ENCODE results near the gene CHPF2. TPM values are rescaled to one million over a fixed set of nuclear protein-coding genes. Genes with fewer than 3 reads are reported as not detected.

The CHPF2 gene
- polyA plus RNA-seq, 3 donors, result 34.4 to 38.0 (median 36.0) TPM

DNA sequence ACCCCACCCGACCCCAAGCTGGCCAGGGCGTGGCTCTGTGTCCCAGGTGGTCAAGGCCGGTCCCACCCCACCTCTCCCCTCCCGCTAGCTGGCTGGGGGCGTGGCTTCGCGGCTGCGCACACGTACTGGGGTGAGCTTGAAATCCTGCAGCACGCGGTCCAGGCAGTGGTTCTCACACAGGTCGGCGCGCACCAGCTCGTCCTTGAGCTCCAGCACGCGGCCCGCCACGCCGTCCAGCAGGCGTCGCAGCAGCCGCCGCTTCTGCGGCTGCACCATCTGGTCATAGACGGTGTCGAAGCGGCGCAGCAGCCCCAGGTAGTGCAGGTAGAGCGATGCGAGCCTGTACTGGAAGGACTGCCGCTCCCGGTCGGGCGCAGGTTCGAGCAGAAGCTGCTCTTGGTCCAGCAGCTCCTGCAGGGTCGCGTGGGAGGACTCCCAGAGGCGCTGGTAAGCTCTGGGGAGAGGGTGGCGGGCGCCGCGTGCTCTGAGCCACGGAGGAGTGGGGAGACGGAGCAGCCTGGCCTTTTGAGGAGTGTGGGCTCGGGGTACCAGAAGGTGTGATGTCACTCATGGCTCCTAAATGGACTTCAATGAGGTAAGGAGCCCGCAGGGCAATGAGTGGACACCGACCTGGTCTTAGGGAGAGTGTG, 27.8 kb upstream of the CHPF2 start:
- H3K36me3 ChIP-seq (replicated peaks in 1 of 2; ENCODE audit: control insufficient read depth in 1 of 2, insufficient read depth in 2 of 2, low read length in 2 of 2), result no peaks in the 10 kb centered on the region
- no peak overlapping the region for H3K4me3 ChIP-seq (replicated peaks in 1 of 3; ENCODE audit: low read depth in 2 of 3, low read length in 3 of 3)
- Mint-ChIP-seq H3K27ac (no peak overlapping the region), H3K4me1 (no peaks in the 10 kb centered on the region), H3K9me3 (peaks cover 0 to 4% (median 0%) of the 10 kb centered on the region in 7 donors), H3K36me3 (no peaks in the 10 kb centered on the region), H3K4me3 (no peak overlapping the region), H3K27me3 (ENCODE audit: low read depth in 3 of 3) (peaks cover 35 to 58% (median 36%) of the 10 kb centered on the region in 3 donors)
- no peaks in the 10 kb centered on the region for H3K9me3 ChIP-seq (replicated peaks in 1 of 2; ENCODE audit: control insufficient read depth in 1 of 2, insufficient read depth in 1 of 2, low read length in 2 of 2)
- H3K27ac ChIP-seq (ENCODE audit: low read depth in 1 of 2, low read length in 2 of 2), result no peak overlapping the region
- H3K27me3 ChIP-seq (ENCODE audit: control insufficient read depth in 2 of 2, insufficient read depth in 2 of 2, low read length in 2 of 2), result peaks cover 3 to 11% of the 10 kb centered on the region in 2 donors
- 82% methylated on average over 46 of the region's 48 CpGs for WGBS (ENCODE audit: insufficient coverage)
- TF ChIP-seq, protein P1, sequence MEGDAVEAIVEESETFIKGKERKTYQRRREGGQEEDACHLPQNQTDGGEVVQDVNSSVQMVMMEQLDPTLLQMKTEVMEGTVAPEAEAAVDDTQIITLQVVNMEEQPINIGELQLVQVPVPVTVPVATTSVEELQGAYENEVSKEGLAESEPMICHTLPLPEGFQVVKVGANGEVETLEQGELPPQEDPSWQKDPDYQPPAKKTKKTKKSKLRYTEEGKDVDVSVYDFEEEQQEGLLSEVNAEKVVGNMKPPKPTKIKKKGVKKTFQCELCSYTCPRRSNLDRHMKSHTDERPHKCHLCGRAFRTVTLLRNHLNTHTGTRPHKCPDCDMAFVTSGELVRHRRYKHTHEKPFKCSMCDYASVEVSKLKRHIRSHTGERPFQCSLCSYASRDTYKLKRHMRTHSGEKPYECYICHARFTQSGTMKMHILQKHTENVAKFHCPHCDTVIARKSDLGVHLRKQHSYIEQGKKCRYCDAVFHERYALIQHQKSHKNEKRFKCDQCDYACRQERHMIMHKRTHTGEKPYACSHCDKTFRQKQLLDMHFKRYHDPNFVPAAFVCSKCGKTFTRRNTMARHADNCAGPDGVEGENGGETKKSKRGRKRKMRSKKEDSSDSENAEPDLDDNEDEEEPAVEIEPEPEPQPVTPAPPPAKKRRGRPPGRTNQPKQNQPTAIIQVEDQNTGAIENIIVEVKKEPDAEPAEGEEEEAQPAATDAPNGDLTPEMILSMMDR (IDR thresholded peaks at IDR 0.05), result no peak
- peaks cover 3% of the 10 kb centered on the region for H4K20me1 ChIP-seq (ENCODE audit: insufficient read depth, low read length)
- H3K79me2 ChIP-seq (ENCODE audit: insufficient read depth, low read length), result no peaks in the 10 kb centered on the region
- H3K4me2 ChIP-seq (replicated peaks; ENCODE audit: extremely low read depth, low read length, poor library complexity, severe bottlenecking), result no peak overlapping the region
- no peak for DNase-seq
- H3K4me1 ChIP-seq (ENCODE audit: control insufficient read depth in 1 of 2, insufficient read depth in 2 of 2, low read length in 2 of 2), result no peaks in the 10 kb centered on the region
- no peak overlapping the region for H2AFZ ChIP-seq (ENCODE audit: insufficient read depth, low read depth, low read length, poor library complexity, severe bottlenecking)
- intact Hi-C loops (cut with micrococcal nuclease), result no loop called here
- H3K9ac ChIP-seq (ENCODE audit: insufficient read depth, low read length, poor library complexity, severe bottlenecking), result no peak overlapping the region

DNA sequence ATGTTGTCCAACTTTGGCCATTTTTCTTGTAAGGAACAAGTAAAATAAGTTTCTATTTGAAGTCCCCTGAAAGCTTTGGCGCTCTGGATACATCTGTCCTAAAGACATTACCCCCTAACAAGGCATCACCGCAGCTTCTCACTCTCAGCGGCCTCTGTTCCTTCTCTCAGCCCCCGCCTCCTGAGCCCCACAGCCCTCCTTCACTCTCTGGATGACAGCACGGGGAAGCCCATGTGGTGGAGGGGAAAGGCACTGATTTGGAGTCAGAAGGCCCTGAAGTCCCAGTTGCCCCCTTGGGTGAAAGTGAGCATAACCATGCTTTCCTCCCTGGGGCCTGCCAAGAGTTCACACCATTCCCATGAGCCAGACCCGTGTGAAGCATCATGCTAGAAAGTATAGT, 26.6 kb upstream of the CHPF2 start:
- no CpG with 5 or more reads among the region's 6 CpGs for WGBS (ENCODE audit: insufficient coverage)
- intact Hi-C loops (cut with micrococcal nuclease), result no loop called here

More for the DNA sequence above, 26.6 kb upstream of the CHPF2 start:
- Mint-ChIP-seq H3K9me3 (peaks cover 0 to 4% (median 0%) of the 10 kb centered on the region in 7 donors), H3K27ac (no peak overlapping the region), H3K36me3 (peaks cover 0 to 3% of the 10 kb centered on the region in 2 donors), H3K27me3 (ENCODE audit: low read depth in 3 of 3) (peaks cover 35 to 59% (median 36%) of the 10 kb centered on the region in 3 donors), H3K4me3 (peak overlapping the region in 1 of 2 donors; percentile 33), H3K4me1 (no peaks in the 10 kb centered on the region)
- no peaks in the 10 kb centered on the region for H3K9me3 ChIP-seq (replicated peaks in 1 of 2; ENCODE audit: control insufficient read depth in 1 of 2, insufficient read depth in 1 of 2, low read length in 2 of 2)
- peaks cover 3% of the 10 kb centered on the region for H4K20me1 ChIP-seq (ENCODE audit: insufficient read depth, low read length)
- H2AFZ ChIP-seq (ENCODE audit: insufficient read depth, low read depth, low read length, poor library complexity, severe bottlenecking), result no peak overlapping the region
- no peak overlapping the region for H3K27ac ChIP-seq (ENCODE audit: low read depth in 1 of 2, low read length in 2 of 2)
- H3K4me3 ChIP-seq (replicated peaks in 1 of 3; ENCODE audit: low read depth in 2 of 3, low read length in 3 of 3), result no peak overlapping the region
- H3K36me3 ChIP-seq (replicated peaks in 1 of 2; ENCODE audit: control insufficient read depth in 1 of 2, insufficient read depth in 2 of 2, low read length in 2 of 2), result no peaks in the 10 kb centered on the region
- H3K79me2 ChIP-seq (ENCODE audit: insufficient read depth, low read length), result no peaks in the 10 kb centered on the region
- H3K4me2 ChIP-seq (replicated peaks; ENCODE audit: extremely low read depth, low read length, poor library complexity, severe bottlenecking), result no peak overlapping the region
- H3K4me1 ChIP-seq (ENCODE audit: control insufficient read depth in 1 of 2, insufficient read depth in 2 of 2, low read length in 2 of 2), result no peaks in the 10 kb centered on the region
- no peak overlapping the region for H3K9ac ChIP-seq (ENCODE audit: insufficient read depth, low read length, poor library complexity, severe bottlenecking)
- TF ChIP-seq, protein P1 (IDR thresholded peaks at IDR 0.05), result no peak
- peaks cover 3 to 11% of the 10 kb centered on the region in 2 donors for H3K27me3 ChIP-seq (ENCODE audit: control insufficient read depth in 2 of 2, insufficient read depth in 2 of 2, low read length in 2 of 2)
- DNase-seq, result no peak

Measured in CD14-positive monocyte (primary cell).